ENCODE results near the gene CDK5RAP3.

CDK5RAP3 gene

GRCh38 chr17:47935961-47936360, 35.0 kb upstream of the CDK5RAP3 start:
- TF ChIP-seq CTCF (conservative IDR thresholded peaks at IDR 0.05; ENCODE audit: low read depth, low read length): no peak
- H3K79me2 ChIP-seq (ENCODE audit: insufficient read depth, low read depth): no peaks in the 10 kb centered on the region
- no peaks in the 10 kb centered on the region for H4K20me1 ChIP-seq (ENCODE audit: insufficient read depth)
- no peaks in the 10 kb centered on the region for H3K27me3 ChIP-seq (ENCODE audit: insufficient read depth, low read depth)
- no peak overlapping the region for H2AFZ ChIP-seq (ENCODE audit: low read depth)
- no peak overlapping the region for H3K9ac ChIP-seq
- H3K36me3 ChIP-seq (ENCODE audit: insufficient read depth): no peaks in the 10 kb centered on the region
- H3K4me1 ChIP-seq (ENCODE audit: low read depth, poor library complexity, severe bottlenecking): peaks cover 37% of the 10 kb centered on the region
- no peak overlapping the region for H3K4me3 ChIP-seq (IDR thresholded peaks at IDR 0.05; ENCODE audit: insufficient read depth, low read depth, low read length)
- no peak overlapping the region for H3K4me2 ChIP-seq
- no peak overlapping the region for H3K27ac ChIP-seq

- peak overlapping the region; percentile 87 for H3K4me2 ChIP-seq
- H3K4me1 ChIP-seq (ENCODE audit: low read depth, poor library complexity, severe bottlenecking): peaks cover 45% of the 10 kb centered on the region
- H3K4me3 ChIP-seq (IDR thresholded peaks at IDR 0.05; ENCODE audit: insufficient read depth, low read depth, low read length): no peak overlapping the region
- no peaks in the 10 kb centered on the region for H3K27me3 ChIP-seq (ENCODE audit: insufficient read depth, low read depth)
- peaks cover 12% of the 10 kb centered on the region; the same call in 1 of the 2 replicates for H3K79me2 ChIP-seq (ENCODE audit: insufficient read depth, low read depth)
- peak overlapping the region; percentile 47 for H2AFZ ChIP-seq (ENCODE audit: low read depth)
- no peak for TF ChIP-seq CTCF (conservative IDR thresholded peaks at IDR 0.05; ENCODE audit: low read depth, low read length)
- H3K9ac ChIP-seq: peak overlapping the region; percentile 63; the same call in 1 of the 2 replicates
- H3K27ac ChIP-seq: peak overlapping the region; percentile 75
- no peaks in the 10 kb centered on the region for H3K36me3 ChIP-seq (ENCODE audit: insufficient read depth)
- H4K20me1 ChIP-seq (ENCODE audit: insufficient read depth): no peaks in the 10 kb centered on the region
Observed at GRCh38 chr17:47937941-47938340, 33.0 kb upstream of the CDK5RAP3 start.

- Histone ChIP-seq H3K4me2 (peak within 1 kb of the TSS; percentile 91), H3K4me1 (ENCODE audit: low read depth, poor library complexity, severe bottlenecking) (peaks cover 55% of the 10 kb centered on the region), H3K36me3 (ENCODE audit: insufficient read depth) (no peaks in the 10 kb centered on the region; the same call in 1 of the 2 replicates), H4K20me1 (ENCODE audit: insufficient read depth) (no peaks in the 10 kb centered on the region), H3K79me2 (ENCODE audit: insufficient read depth, low read depth) (peaks cover 16% of the 10 kb centered on the region; the same call in 1 of the 2 replicates), H3K27ac (peak within 1 kb of the TSS; percentile 50), H3K9ac (peak within 1 kb of the TSS; percentile 74), H2AFZ (ENCODE audit: low read depth) (peak within 1 kb of the TSS; percentile 67), H3K4me3 (IDR thresholded peaks at IDR 0.05; ENCODE audit: insufficient read depth, low read depth, low read length) (no peak within 1 kb of the TSS), H3K27me3 (ENCODE audit: insufficient read depth, low read depth) (no peaks in the 10 kb centered on the region)
- no peak for TF ChIP-seq CTCF (conservative IDR thresholded peaks at IDR 0.05; ENCODE audit: low read depth, low read length)
Observed at GRCh38 chr17:47941246-47942095, 29.4 kb upstream of the CDK5RAP3 start, which contains the start of gene PNPO. Gene PNPO (plus strand): TSS chr17:47941571. CDS start chr17:47941676, 105 bp downstream.

- Histone ChIP-seq H3K4me3 (IDR thresholded peaks at IDR 0.05; ENCODE audit: insufficient read depth, low read depth, low read length) (no peak overlapping the region), H3K9ac (peak overlapping the region; percentile 74), H3K27ac (peak overlapping the region; percentile 50), H3K36me3 (ENCODE audit: insufficient read depth) (no peaks in the 10 kb centered on the region; the same call in 1 of the 2 replicates), H3K79me2 (ENCODE audit: insufficient read depth, low read depth) (peaks cover 16% of the 10 kb centered on the region; the same call in 1 of the 2 replicates), H3K4me2 (peak overlapping the region; percentile 76), H3K27me3 (ENCODE audit: insufficient read depth, low read depth) (no peaks in the 10 kb centered on the region), H3K4me1 (ENCODE audit: low read depth, poor library complexity, severe bottlenecking) (peaks cover 54% of the 10 kb centered on the region), H2AFZ (ENCODE audit: low read depth) (peak overlapping the region; percentile 67), H4K20me1 (ENCODE audit: insufficient read depth) (no peaks in the 10 kb centered on the region)
- TF ChIP-seq CTCF (conservative IDR thresholded peaks at IDR 0.05; ENCODE audit: low read depth, low read length): no peak
Observed at GRCh38 chr17:47942096-47942510, 28.8 kb upstream of the CDK5RAP3 start.

All from KMS-11 (cell line).